Measurements from ENCODE around the gene TEX55. TPM values are rescaled to one million over a fixed set of nuclear protein-coding genes. Genes with fewer than 3 reads are reported as not detected.

TEX55 gene
- polyA plus RNA-seq, 3 donors from 2014 or later: not detected

- peaks cover 0 to 2% (median 0%) of the 10 kb centered on the region in 3 donors for H3K27me3 Mint-ChIP-seq (ENCODE audit: low read depth in 3 of 3)
- no peaks in the 10 kb centered on the region for H3K4me1 Mint-ChIP-seq
- no peak overlapping the region for H3K4me3 Mint-ChIP-seq
- no peak for DNase-seq
- H3K9me3 Mint-ChIP-seq: no peaks in the 10 kb centered on the region
- peak overlapping the region in 1 of 6 donors; percentile 43 for H3K27ac Mint-ChIP-seq
- no peaks in the 10 kb centered on the region for H3K36me3 Mint-ChIP-seq
Measured at GRCh38 chr3:119175872-119176756, 30.1 kb downstream of the TEX55 start.

- no peak overlapping the region for H3K4me3 Mint-ChIP-seq
- no peak for DNase-seq
- no peaks in the 10 kb centered on the region for H3K4me1 Mint-ChIP-seq
- no peaks in the 10 kb centered on the region for H3K9me3 Mint-ChIP-seq
- H3K36me3 Mint-ChIP-seq: no peaks in the 10 kb centered on the region
- peaks cover 0 to 2% (median 0%) of the 10 kb centered on the region in 3 donors for H3K27me3 Mint-ChIP-seq (ENCODE audit: low read depth in 3 of 3)
- no peak overlapping the region for H3K27ac Mint-ChIP-seq
Measured at GRCh38 chr3:119176778-119177177, 30.8 kb downstream of the TEX55 start.

GRCh38 chr3:119177321-119177720, 31.4 kb downstream of the TEX55 start:
- no peak overlapping the region for H3K27ac Mint-ChIP-seq
- H3K36me3 Mint-ChIP-seq: no peaks in the 10 kb centered on the region
- no peak overlapping the region for H3K4me3 Mint-ChIP-seq
- peaks cover 0 to 2% (median 0%) of the 10 kb centered on the region in 3 donors for H3K27me3 Mint-ChIP-seq (ENCODE audit: low read depth in 3 of 3)
- H3K4me1 Mint-ChIP-seq: no peaks in the 10 kb centered on the region
- H3K9me3 Mint-ChIP-seq: no peaks in the 10 kb centered on the region
- no peak for DNase-seq

- Mint-ChIP-seq H3K27me3 (ENCODE audit: low read depth in 3 of 3) (peaks cover 0 to 2% (median 2%) of the 10 kb centered on the region in 3 donors), H3K36me3 (no peaks in the 10 kb centered on the region), H3K9me3 (no peaks in the 10 kb centered on the region), H3K4me3 (no peak overlapping the region), H3K27ac (no peak overlapping the region), H3K4me1 (no peaks in the 10 kb centered on the region)
- DNase-seq: no peak
Measured at GRCh38 chr3:119181765-119182164, 35.8 kb downstream of the TEX55 start.

GRCh38 chr3:119184111-119184510, 38.1 kb downstream of the TEX55 start:
- H3K4me3 Mint-ChIP-seq: no peak overlapping the region
- H3K27me3 Mint-ChIP-seq (ENCODE audit: low read depth in 3 of 3): peaks cover 0 to 2% (median 2%) of the 10 kb centered on the region in 3 donors
- H3K4me1 Mint-ChIP-seq: no peaks in the 10 kb centered on the region
- no peaks in the 10 kb centered on the region for H3K36me3 Mint-ChIP-seq
- H3K27ac Mint-ChIP-seq: no peak overlapping the region
- H3K9me3 Mint-ChIP-seq: no peaks in the 10 kb centered on the region
- DNase-seq: no peak

GRCh38 chr3:119184796-119185570, 39.0 kb downstream of the TEX55 start:
- Mint-ChIP-seq H3K9me3 (no peaks in the 10 kb centered on the region), H3K4me3 (no peak overlapping the region), H3K4me1 (no peaks in the 10 kb centered on the region), H3K27ac (no peak overlapping the region), H3K27me3 (ENCODE audit: low read depth in 3 of 3) (peaks cover 0 to 2% (median 2%) of the 10 kb centered on the region in 3 donors), H3K36me3 (no peaks in the 10 kb centered on the region)
- DNase-seq: no peak

- Mint-ChIP-seq H3K4me1 (no peaks in the 10 kb centered on the region), H3K36me3 (no peaks in the 10 kb centered on the region), H3K4me3 (no peak overlapping the region), H3K9me3 (no peaks in the 10 kb centered on the region), H3K27ac (no peak overlapping the region), H3K27me3 (ENCODE audit: low read depth in 3 of 3) (peaks cover 0 to 2% (median 0%) of the 10 kb centered on the region in 3 donors)
- no peak for DNase-seq
Measured at GRCh38 chr3:119187266-119187665, 41.3 kb downstream of the TEX55 start.

GRCh38 chr3:119191800-119192199, 45.8 kb downstream of the TEX55 start:
- Mint-ChIP-seq H3K4me1 (no peaks in the 10 kb centered on the region), H3K27ac (no peak overlapping the region), H3K36me3 (peaks cover 0 to 5% (median 0%) of the 10 kb centered on the region in 3 donors), H3K27me3 (ENCODE audit: low read depth in 3 of 3) (peaks cover 0 to 2% (median 0%) of the 10 kb centered on the region in 3 donors), H3K4me3 (no peak overlapping the region), H3K9me3 (no peaks in the 10 kb centered on the region)
- no peak for DNase-seq

GRCh38 chr3:119194237-119195150, 48.5 kb downstream of the TEX55 start:
- peaks cover 0 to 2% (median 0%) of the 10 kb centered on the region in 3 donors for H3K27me3 Mint-ChIP-seq (ENCODE audit: low read depth in 3 of 3)

GRCh38 chr3:119195151-119195476, 49.1 kb downstream of the TEX55 start:
- Mint-ChIP-seq H3K4me1 (no peaks in the 10 kb centered on the region), H3K27me3 (ENCODE audit: low read depth in 3 of 3) (peaks cover 0 to 2% (median 2%) of the 10 kb centered on the region in 3 donors), H3K4me3 (no peak overlapping the region), H3K27ac (no peak overlapping the region), H3K9me3 (peaks cover 0 to 2% (median 0%) of the 10 kb centered on the region in 6 donors), H3K36me3 (peaks cover 4 to 5% (median 5%) of the 10 kb centered on the region in 3 donors)
- DNase-seq: no peak

More at GRCh38 chr3:119194237-119195150, 48.5 kb downstream of the TEX55 start:
- Mint-ChIP-seq H3K4me3 (no peak overlapping the region), H3K4me1 (no peaks in the 10 kb centered on the region), H3K9me3 (peaks cover 0 to 2% (median 0%) of the 10 kb centered on the region in 6 donors), H3K27ac (no peak overlapping the region), H3K36me3 (peaks cover 4 to 5% (median 5%) of the 10 kb centered on the region in 3 donors)
- DNase-seq: no peak

GRCh38 chr3:119195911-119196310, 49.9 kb downstream of the TEX55 start:
- H3K9me3 Mint-ChIP-seq: peaks cover 0 to 2% (median 0%) of the 10 kb centered on the region in 6 donors
- H3K4me1 Mint-ChIP-seq: no peaks in the 10 kb centered on the region
- H3K27ac Mint-ChIP-seq: no peak overlapping the region
- no peak overlapping the region for H3K4me3 Mint-ChIP-seq
- peaks cover 4 to 5% (median 5%) of the 10 kb centered on the region in 3 donors for H3K36me3 Mint-ChIP-seq
- H3K27me3 Mint-ChIP-seq (ENCODE audit: low read depth in 3 of 3): peaks cover 0 to 2% (median 2%) of the 10 kb centered on the region in 3 donors
- no peak for DNase-seq
